Stimulated activated CD4-positive, alpha-beta T cell treated with anti-CD3 and anti-CD28 coated beads, TNF-alpha, amount 100 ng/mL, for 1 hour (primary cell): Measurements from ENCODE around the gene TTC7B.

Source experiments
- DNase-seq, 3 donors: peaks; one replicate each; pipeline ENCODE4 v3.0.0-alpha.2; 2020; ENCODE audit warnings: low read depth in 3 of 3, low spot score in 1 of 3

The TTC7B gene

DNA sequence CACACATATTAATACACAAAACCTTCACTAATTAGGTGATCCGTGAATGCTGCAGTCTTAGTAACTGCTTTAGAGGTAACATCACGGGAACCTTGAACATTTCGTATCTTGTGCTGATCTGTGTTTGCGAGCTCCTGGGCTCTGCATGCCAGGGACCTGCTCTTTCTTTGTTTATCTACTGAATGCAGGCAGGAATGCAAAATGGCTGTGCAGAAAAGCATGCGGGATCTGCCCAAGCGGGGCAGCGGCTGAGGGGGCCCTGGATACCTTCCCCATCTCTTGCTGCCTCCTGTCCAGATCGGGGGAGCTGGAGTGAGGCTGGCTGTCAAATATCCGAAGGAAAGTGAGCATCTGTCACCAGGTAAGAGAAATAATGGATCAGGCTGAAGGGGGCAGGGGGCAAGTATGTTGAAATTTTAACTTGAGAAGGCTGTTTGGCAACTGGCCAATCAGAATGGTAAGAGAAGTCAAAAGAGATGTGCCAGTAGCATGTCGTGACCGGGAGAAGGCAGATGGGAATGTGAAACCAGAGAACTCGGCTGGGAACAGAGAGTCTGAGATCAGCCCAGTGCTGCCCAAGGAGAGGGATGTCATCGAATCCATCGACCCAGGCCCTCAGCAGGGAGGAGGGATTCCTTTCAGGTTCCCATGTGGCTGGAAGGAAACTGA, 191.4 kb downstream of the TTC7B start:
- no peak for DNase-seq

DNA sequence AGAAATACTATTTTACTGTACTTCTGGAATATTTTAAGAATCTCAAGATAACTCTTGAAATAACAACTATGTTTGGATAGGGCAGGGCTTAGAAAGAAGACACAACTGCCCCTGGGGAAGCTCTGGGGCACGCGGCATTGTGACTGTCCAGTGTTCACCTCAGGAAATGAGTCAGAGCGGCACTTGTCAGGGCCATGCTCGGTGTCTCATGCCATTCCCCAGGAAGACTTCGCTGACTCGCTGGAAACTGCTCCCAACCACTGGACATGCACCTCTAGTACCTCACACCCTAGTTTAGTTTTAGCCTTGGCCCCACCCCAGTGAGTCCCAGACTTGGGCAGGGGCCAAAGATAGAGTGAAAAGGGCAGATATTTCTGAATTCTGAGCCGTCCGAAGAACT, 192.0 kb downstream of the TTC7B start:
- DNase-seq: no peak

DNA sequence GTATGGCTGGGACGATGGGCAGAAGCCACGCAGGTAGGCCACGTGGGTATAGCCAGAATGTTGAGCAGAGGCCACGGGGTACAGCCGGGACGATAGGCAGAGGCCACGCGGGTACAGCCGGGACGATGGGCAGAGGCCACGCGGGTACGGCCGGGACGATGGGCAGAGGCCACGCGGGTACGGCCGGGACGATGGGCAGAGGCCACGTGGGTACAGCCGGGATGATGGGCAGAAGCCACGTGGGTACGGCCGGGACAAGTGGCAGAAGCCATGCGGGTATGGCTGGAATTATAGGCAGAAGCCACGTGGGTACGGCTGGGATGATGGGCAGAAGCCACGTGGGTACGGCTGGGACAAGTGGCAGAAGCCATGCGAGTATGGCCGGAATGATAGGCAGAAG, 195.0 kb downstream of the TTC7B start:
- DNase-seq: no peak

DNA sequence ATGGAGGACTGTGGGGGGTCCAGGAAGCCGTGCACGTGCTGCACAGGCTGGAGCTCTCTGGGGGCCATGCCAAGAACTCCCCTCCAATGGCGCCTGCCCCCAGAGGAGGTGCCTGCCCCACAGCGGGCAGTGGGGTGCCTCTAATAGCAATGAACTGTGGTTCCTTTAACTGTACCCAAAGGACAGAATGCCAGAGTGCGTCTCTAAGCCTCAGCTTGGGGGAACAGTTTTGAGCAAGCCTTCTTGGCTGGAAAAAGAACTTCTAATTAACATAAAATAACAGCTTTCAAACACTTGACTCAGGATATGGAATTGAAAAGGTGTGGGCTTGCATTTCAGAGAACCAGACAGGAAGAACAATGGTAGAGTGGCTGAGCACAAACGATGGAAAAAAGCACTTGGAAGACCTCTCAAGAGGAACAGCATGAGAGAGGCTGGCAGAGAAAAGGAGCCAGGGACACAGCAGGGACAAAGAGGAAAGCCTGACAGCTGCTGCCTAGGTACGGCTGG, 195.6 kb downstream of the TTC7B start:
- no peak for DNase-seq

DNA sequence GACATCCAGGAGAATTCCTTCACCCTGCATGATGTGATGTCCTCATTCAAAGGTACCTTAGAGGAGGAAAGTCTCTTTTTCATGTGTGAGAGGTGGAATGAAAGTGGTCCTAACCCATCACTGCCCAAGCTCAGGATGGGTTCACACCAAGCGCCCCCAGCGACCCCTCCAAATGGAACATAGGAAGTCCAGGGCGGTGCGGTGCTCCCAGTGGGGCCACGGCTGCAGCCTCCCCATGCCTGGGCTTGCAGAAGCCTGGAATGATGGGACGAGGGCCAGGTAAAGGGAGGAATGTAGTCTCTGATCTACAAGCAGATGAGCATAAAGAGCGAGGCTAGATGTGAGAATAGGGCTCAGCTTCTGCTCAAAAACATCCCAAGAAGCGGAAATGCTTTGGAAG, 196.3 kb downstream of the TTC7B start:
- DNase-seq: no peak

DNA sequence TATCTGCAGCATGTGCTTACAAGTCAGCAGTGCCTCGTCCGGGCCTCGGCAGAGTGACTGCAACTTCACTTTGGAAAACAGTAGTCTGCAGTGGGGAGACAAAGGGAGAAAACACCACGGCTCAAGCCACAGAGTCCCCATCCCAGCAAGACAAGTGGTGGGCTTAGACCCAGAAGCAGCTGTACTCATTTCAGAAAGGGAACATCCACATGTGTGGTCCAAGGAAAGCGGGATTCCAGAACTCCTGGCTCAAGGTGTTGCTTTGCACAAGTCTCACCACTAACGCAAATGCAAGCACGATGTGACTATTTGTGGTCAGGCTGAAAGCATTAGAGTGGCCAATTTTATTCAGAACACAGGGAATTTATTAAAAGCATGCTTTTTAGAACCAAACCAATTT, 198.3 kb downstream of the TTC7B start:
- no peak for DNase-seq

DNA sequence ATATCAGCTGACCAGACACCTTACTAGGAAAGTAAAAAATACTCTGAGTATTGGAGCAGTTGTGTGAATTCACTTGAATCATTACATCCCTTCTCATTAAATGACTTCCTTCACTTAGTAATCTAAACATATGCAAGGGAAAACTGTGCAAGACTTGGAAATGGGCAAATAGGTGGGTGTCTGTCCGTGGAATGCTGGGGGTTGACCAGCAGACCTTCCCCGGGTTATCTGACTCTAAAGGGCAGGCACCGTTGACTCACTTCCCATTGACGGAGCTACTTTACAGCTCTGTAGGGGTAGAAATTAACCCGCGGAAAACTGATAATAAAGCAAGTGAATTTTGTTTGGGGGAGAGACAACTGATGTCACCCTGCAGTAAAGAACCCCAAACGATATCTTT, 199.3 kb downstream of the TTC7B start:
- no peak for DNase-seq

DNA sequence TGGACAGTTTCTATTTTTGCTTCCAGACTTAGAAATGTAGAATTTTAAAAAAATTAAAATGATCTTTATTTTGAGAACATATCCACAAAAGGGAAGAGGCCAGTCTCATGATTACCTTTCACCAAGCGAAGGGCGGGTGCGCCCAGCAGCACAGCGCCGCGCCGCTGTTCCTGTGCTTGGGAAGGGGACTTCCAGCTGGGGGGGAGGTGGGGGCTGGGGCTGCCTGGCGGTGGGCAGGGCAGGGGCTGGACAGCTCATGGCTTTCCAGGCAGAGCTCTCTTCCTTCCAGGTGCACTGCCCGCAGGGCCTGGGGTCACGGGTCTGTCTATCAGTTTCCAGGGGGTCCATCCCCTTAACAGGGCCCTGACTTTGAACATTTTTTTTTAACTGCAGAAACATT, 199.9 kb downstream of the TTC7B start:
- DNase-seq: no peak

DNA sequence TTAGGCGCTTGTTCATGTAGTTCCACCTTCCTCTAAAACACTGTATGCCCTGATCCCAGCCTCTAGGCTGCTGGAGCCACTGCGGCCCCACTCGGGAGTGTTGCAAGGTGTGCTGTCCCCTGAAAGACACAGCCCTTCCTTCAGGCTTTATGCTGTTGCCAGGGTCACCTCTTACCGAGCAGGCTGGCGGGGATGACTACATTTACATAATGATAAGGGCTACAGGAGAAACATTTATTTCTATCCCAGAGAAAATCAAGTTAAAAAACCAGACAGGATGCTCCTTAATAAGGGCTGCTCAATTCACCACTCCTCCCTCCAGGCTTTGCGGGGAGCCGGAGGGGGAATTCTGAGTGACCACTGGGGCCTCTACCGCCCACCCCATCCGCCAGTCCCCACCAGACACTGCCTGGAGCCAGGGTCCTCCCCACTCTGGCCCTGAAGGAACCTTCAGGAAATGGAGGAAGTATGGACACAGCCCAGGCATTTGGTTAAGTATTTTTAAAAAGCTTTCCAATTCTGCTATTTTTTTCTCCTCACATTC, 200.6 kb downstream of the TTC7B start:
- DNase-seq: no peak

DNA sequence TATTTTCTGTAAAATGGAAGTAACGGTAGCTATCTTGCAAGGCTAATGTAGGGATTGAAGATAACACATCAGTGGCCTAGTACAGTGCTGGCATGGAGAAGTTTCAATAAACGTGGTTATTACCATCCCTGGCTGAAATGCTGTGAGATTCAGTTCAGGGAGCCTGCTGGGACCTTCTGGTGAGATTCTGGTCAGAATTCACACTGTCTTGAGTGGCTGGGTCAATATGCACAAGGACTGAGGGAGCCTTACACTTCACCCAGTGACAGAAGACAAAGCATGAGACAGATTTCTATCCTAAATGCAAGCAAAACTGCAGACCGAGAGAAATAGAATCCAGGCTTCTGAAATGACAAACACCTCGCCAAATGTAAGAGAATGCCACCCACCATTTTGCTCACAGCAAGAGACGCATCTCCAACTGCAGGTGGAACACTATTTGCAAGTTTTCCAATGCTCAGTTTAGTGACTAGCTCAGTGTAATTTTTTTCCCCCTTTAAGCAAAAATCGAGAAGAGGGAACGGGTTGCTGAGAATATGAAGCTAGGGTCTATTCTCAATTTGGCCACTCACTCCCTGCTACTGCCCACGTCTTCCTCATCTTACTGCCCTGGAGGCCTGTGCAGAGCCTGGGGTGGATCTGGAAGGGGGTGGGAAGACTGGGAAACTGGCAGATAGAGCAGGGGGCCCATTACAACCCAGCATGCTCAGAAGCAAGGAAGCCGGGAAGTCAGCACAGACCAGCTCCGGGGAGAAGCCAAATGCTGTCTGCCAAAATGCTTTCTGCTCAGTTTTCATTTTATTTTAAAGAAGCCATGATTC, 201.3 kb downstream of the TTC7B start:
- DNase-seq: no peak

DNA sequence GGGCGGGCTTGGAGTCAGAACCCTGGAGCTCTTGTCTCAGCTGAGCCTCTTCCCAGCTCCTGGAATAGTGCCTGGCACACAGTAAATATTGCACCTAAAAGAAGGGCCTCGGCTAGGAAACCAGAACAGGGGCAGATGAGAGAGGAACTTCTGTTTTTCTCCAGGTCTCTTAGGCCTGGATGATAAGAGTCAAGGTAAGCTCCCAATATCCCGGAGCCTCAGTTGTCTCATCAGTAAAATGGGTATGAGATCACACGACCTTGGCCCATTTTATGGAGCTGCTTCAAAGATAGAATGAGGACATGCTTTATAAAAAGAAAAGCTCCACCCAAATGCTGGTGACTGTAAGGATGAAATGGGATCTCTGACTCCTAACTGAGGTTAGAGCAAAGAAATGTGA, 202.2 kb downstream of the TTC7B start:
- no peak for DNase-seq

DNA sequence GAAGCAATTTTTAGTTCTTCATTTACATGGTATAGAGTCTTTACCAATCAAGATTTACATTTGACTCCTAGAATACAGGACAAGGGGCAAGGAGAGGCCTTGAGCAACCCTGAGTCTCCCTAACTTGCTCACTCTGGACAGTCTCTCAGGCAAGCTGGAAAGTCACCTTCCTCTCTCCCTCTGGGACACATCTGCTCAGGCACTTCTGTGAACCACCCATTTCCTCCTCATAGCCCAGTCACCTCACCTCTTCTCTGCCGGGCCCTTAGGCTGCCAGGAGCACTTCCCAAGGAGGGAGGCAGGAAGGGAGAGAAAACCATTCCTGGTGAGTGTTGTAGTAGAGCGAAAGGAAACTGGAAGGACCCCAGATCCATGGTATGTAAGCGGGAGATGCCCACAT, 202.8 kb downstream of the TTC7B start:
- no peak for DNase-seq

DNA sequence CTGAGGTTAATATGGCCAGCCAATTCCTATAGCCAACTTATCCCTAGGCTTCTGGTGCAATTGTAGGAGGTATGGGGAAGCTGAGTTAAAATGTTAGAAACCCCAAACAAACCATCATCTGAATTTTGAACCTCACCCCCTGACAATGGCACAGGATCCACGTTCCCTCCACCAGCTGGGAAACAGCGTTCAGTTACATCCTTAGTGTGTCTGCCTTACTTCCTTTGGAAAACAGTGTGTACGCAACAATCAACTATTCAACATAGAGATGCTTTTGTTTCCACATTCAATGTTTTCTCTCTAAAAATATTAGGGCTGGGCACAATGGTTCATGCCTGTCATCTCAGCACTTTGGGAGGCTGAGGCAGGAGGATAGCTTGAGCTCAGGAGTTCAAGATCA, 203.4 kb downstream of the TTC7B start:
- DNase-seq: no peak

DNA sequence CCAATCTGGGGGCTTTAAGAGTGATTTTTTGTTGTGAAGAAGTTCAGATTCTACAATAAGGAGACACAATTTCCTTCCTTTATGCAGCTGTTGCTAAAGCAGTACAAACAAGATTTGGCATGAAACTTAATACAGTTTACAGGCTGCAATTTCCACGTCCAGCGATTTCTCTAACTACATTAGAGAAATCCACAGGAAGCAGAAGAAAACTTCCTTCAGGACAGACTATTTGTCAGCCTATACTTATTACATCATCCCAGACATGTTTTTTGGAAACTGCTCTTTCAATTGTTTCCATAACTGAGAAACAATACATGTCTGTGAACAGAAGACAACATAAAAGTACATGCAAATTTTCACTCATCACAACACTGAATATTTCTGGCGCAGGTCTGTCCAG, 204.3 kb downstream of the TTC7B start:
- no peak for DNase-seq

DNA sequence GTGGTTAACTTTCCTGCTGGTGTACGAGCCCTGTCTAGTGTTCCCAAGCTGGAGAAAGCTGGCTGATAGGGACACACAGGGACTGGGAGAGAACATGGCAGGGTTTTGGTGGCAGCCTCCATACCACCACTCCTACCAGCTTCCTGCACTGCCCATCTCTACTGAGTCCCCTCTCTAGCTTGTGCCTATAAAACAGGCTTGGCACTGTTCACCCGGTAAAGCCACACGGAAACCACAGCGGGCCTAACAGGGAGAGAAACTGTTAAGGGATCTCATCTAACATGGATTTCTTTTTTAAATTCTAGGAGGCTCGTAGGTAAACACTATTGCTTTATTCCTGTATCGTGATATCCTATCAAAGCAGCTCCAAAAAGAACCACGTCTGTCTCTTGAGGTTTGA, 204.7 kb downstream of the TTC7B start:
- DNase-seq: no peak

DNA sequence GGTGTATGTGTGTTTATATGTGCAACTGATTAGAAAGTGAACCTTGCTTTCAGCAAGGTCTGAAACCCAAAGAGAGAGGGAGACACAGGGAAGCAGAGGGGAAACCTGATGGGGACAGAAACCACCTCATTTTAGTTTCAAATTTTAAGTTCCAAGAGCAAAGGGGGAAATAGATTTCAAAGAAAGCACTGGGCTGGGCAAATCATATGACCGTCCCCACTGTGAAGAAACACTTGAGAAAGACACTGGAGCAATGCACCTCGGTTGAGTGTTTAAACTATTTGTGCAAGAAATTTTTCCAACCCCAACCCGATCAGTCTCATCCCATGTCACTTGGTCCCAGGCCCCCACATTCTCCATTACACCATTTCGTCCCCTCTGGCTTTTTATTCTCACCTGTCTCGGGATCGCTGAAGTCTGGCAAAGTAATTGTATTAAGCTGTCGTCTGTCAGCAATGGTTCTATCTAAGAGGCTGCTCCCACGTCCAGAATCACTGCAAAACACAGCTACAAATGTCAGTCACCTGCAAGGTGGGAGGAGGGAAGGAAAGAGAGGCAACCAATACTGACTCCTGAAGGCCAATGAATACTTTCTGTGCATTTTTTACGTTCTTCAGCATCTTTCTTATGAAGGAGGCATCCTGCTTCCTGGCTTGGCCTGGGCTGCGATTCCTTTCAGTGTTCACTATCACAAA, 205.7 kb downstream of the TTC7B start:
- no peak for DNase-seq

DNA sequence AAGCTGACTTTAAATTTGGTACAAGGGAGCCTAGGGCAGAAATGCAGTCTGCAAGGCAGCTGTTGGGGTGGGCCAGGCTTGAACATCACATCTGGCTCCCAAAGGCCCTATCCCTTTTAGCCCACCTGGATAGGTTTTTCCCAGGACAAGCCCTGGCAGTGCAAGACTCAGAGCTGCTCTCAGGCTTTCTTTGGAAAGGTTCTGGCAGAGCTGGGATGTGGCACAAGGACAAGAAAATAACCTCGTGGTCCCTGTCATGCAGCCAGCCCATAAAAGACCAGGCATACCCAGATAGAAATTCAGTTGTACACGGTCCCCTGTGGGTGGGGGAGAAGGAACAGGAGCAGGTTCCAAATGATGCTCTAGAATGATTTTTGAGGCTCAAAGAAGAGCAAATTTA, 206.9 kb downstream of the TTC7B start:
- no peak for DNase-seq

DNA sequence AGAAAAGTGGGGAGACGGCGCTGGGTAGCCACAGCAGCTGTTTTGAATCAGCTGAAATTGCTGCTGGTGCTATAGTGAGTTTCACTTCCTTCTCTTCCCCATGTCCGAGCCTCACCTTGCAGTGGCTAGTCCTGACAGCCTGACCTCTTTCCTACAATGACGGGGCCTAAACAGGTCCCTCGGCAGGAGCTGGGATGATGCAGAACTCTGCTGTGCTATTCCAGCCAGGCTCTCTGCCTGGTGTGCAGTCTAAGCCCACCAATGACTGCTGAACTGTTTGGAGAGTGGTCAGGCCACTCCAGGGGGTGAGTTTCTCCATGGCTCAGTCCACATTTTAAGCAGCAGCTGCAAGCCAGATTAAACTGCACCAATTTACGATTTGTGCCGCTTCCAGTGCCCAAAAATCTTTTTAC, 207.3 kb downstream of the TTC7B start:
- DNase-seq: no peak

DNA sequence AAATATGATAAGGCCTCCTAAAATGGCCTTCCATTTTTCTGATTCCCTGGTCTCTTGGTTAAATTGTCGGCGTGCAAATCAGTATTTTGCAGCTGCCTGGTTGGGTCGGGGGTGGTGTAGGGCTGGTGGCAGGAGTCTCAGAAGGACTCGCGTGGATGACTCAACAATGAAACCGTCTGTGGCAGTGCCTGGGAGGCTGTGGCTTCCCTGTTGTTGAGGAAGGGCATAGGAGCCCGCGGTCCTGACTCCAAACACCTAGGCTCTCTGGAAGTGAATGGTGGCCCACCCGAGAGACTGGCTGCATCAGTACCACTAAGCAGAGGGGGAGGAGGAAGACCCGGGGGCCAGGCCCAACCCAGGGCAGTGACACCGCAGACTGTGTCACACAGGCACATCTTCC, 207.9 kb downstream of the TTC7B start:
- no peak for DNase-seq

DNA sequence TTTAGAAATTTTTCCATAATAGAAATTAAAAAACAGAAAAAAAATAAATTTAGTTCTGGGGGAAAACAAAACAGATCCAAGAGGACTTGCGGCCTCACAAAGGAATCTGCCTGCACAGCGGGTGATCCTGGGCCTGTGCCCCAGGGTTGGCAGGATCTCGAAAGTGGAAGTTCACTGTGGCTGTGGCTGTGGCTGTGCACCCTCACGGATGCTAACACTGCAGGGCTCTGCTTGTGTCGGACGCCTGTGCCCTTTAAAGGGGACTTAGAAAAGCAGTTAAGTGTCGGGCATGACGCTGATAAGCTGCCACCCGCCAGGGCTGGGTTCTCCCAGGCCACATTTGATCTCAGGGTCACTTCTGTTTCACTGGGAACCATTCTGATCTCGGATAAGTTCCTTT, 209.1 kb downstream of the TTC7B start:
- DNase-seq: no peak

DNA sequence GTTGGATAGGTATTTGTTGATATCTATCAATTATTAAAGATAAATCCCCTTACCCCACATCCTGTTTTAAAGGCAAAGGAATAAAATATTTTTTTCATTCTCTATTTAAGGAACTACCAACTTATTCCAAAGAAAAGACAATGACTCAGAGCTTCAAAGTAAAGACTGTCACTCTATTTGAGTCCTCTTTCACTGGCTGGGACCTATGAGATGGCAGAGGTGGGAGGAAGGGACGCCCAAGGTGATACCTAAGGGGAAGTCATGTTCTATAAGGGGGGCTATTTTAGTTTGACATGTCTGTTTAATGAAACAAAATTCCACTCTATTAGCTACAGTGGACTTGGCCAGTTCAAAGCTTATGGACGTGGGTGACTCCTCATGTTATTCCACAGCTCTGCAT, 209.8 kb downstream of the TTC7B start:
- no peak for DNase-seq

DNA sequence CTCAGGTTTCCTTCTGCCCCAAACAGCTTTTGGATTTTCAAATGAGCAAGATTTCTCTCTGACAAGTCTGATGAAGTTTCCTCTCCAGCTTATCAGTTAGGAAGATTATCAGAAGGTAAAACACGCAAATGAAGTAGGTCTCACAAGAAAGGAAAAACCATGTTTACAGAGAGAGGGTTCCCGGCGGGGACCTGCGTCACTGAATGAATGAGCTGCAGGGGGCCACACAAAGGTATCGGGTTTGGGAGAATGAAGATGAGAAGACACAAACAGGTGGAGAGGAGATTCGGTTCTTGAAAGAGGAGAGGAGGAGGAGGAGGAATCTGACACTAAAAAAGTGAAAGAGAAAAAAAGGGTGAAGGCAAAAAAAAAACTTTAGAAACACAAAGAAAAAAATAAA, 210.8 kb downstream of the TTC7B start:
- no peak for DNase-seq
